HCT116 (cell line): Measurements from ENCODE around the gene CMC4.

Experiments used
- EZH2 ChIP-seq: fragments of 200-600 bp; sonication (generic); IDR thresholded peaks from 2 replicates; pipeline ENCODE4 v1.6.1; 2017; ENCODE audit warnings: antibody characterized with exemption, mixed run types
- POLR2A ChIP-seq: IDR thresholded peaks from 2 replicates; pipeline ENCODE4 v1.7.0; 2011; ENCODE audit warnings: borderline replicate concordance; ENCODE audit not compliant: insufficient read depth, insufficient read length; ENCODE audit errors: extremely low read depth
- POLR2AphosphoS5 ChIP-seq: IDR thresholded peaks from 2 replicates; pipeline ENCODE4 v1.6.1; 2011; ENCODE audit warnings: mild to moderate bottlenecking, low read depth, low read length, moderate library complexity
- RAD21 ChIP-seq: IDR thresholded peaks from 2 replicates; pipeline ENCODE4 v1.6.1; 2012; ENCODE audit warnings: low read depth, mild to moderate bottlenecking
- SP1 ChIP-seq: IDR thresholded peaks from 2 replicates; pipeline ENCODE4 v1.6.1; 2012; ENCODE audit warnings: low read depth
- SRF ChIP-seq: IDR thresholded peaks from 2 replicates; pipeline ENCODE4 v1.6.1; 2012; ENCODE audit warnings: low read depth
- TCF7L2 ChIP-seq: IDR thresholded peaks from 2 replicates; pipeline ENCODE4 v1.7.0; 2011; ENCODE audit warnings: borderline replicate concordance, inconsistent platforms; ENCODE audit not compliant: insufficient read depth, insufficient read length; ENCODE audit errors: extremely low read depth
- YY1 ChIP-seq: IDR thresholded peaks from 2 replicates; pipeline ENCODE4 v1.6.1; 2011; ENCODE audit warnings: low read length, low read depth, moderate library complexity, mild to moderate bottlenecking; ENCODE audit not compliant: insufficient replicate concordance; ENCODE audit errors: extremely low read depth
- ZNF274 ChIP-seq: fragments of 200-500 bp; sonication (Bioruptor generic); IDR thresholded peaks from 2 replicates; pipeline ENCODE4 v1.6.1; 2014; ENCODE audit warnings: mild to moderate bottlenecking, low read depth, low read length, inconsistent platforms
- TF ChIP-seq, protein P1 (sequence below), 3 experiments: fragments of 200-600 bp in 1 of 3; sonication (generic) in 1 of 3; IDR thresholded peaks in 2 of 3; conservative IDR thresholded peaks in 1 of 3; 2 replicates each; pipeline ENCODE4 v1.5.1; 2012 to 2017; ENCODE audit warnings: low read depth in 2 of 3, low read length in 2 of 3, antibody characterized with exemption in 1 of 3, borderline replicate concordance in 1 of 3, control low read depth in 1 of 3, mild to moderate bottlenecking in 1 of 3, mixed read lengths in 1 of 3, mixed run types in 1 of 3, moderate library complexity in 1 of 3; ENCODE audit not compliant: insufficient read depth in 1 of 3
- TF ChIP-seq, protein P2 (sequence below): IDR thresholded peaks from 2 replicates; pipeline ENCODE4 v1.6.1; 2012

DNA sequence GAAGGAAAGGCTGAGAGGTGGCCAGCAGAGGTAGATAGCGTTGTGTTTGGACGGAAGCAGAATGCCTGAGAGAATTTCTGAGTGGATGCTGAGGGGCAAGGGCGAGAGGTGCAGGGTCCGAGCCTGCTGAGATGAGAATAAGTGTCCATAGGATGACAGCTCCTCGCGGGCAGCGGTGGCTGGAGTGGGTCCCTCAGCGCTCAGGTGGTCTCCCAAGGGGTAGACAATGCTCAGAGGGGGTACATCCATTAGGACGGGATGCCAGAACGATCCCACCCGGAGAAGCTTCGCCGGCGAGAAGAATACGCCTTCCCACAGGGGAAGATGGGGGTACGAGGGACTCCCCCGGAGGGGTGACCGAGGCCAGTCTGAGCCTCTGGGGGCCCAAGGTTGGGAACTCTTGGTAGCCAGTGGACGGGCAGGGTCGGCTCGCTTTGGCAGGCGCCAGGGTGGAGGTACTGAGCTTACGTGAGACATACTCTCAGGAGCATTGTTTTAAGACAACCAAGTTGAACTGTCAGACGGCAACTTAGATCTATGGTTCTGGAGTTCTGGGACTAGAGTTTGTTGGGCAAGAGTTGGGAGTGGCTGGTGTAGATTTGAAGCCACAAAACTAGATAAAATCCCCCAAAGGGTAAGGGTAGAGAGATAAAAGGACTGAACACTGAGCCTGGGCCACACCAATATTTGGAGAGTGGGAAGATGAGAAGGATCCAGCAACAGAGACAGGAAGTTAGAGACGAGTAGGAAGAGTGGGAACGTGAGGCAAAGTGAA, 16.2 kb upstream of the CMC4 start:
- TF ChIP-seq, protein P1, sequence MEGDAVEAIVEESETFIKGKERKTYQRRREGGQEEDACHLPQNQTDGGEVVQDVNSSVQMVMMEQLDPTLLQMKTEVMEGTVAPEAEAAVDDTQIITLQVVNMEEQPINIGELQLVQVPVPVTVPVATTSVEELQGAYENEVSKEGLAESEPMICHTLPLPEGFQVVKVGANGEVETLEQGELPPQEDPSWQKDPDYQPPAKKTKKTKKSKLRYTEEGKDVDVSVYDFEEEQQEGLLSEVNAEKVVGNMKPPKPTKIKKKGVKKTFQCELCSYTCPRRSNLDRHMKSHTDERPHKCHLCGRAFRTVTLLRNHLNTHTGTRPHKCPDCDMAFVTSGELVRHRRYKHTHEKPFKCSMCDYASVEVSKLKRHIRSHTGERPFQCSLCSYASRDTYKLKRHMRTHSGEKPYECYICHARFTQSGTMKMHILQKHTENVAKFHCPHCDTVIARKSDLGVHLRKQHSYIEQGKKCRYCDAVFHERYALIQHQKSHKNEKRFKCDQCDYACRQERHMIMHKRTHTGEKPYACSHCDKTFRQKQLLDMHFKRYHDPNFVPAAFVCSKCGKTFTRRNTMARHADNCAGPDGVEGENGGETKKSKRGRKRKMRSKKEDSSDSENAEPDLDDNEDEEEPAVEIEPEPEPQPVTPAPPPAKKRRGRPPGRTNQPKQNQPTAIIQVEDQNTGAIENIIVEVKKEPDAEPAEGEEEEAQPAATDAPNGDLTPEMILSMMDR (IDR thresholded peaks at IDR 0.05 in 2 of 3, conservative IDR thresholded peaks at IDR 0.05 in 1 of 3; ENCODE audit: borderline replicate concordance in 1 of 3, insufficient read depth in 1 of 3, low read depth in 2 of 3, low read length in 2 of 3) = no peak
- TF ChIP-seq POLR2AphosphoS5 = no peak
- TF ChIP-seq POLR2A = no peak
- TF ChIP-seq SRF = no peak
- TF ChIP-seq YY1 = no peak
- no peak for TF ChIP-seq TCF7L2
- no peak for TF ChIP-seq EZH2
- no peak for TF ChIP-seq SP1
- TF ChIP-seq RAD21 = no peak
- TF ChIP-seq ZNF274 = no peak
- TF ChIP-seq, protein P2, sequence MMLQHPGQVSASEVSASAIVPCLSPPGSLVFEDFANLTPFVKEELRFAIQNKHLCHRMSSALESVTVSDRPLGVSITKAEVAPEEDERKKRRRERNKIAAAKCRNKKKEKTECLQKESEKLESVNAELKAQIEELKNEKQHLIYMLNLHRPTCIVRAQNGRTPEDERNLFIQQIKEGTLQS = no peak
